Measurements from ENCODE around the gene PLXNA4.

The PLXNA4 gene

DNA sequence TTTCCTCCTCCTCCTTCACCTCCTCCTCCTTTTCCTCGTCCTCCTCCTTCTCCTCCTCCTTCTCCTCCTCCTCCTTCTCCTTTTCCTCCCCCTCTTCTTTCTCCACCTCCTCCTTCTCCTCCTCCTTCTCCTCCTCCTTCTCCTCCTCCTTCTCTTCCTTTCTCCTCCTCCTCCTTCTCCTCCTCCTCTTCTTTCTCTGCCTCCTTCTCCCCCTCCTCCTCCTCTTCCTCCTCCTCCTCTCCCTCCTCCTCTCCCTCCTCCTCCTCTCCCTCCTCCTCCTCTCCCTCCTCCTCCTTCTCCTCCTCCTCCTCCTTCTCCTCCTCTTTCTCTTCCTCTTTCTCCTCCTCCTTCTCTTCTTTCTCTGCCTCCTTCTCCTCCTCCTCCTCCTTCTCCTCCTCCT lies 13.6 kb downstream of the PLXNA4 start:
- Histone ChIP-seq H3K27ac (ENCODE audit: extremely low read depth, low read depth, low read length) (no peak overlapping the region), H3K9me3 (ENCODE audit: control insufficient read depth, insufficient read depth, low read depth, low read length) (no peaks in the 10 kb centered on the region), H3K4me3 (ENCODE audit: low read depth, low read length) (no peak overlapping the region), H3K4me1 (ENCODE audit: control insufficient read depth, insufficient read depth, low read length) (no peaks in the 10 kb centered on the region), H3K36me3 (ENCODE audit: control insufficient read depth in 2 of 2, insufficient read depth in 1 of 2, low read length in 2 of 2) (no peaks in the 10 kb centered on the region)
- TF ChIP-seq, protein P1, sequence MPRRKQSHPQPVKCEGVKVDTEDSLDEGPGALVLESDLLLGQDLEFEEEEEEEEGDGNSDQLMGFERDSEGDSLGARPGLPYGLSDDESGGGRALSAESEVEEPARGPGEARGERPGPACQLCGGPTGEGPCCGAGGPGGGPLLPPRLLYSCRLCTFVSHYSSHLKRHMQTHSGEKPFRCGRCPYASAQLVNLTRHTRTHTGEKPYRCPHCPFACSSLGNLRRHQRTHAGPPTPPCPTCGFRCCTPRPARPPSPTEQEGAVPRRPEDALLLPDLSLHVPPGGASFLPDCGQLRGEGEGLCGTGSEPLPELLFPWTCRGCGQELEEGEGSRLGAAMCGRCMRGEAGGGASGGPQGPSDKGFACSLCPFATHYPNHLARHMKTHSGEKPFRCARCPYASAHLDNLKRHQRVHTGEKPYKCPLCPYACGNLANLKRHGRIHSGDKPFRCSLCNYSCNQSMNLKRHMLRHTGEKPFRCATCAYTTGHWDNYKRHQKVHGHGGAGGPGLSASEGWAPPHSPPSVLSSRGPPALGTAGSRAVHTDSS (tag by site-specific recombination; IDR thresholded peaks at IDR 0.05), result no peak
- TF ChIP-seq ZNF561 (tag by site-specific recombination; IDR thresholded peaks at IDR 0.05; ENCODE audit: borderline replicate concordance) (no peak), ZNF202 (tag by site-specific recombination; IDR thresholded peaks at IDR 0.05; ENCODE audit: borderline replicate concordance) (no peak), ZFP41 (tag by site-specific recombination; IDR thresholded peaks at IDR 0.05; ENCODE audit: borderline replicate concordance) (no peak), ZFP3 (tag by site-specific recombination; IDR thresholded peaks at IDR 0.05; ENCODE audit: low read depth) (no peak), ZNF596 (tag by site-specific recombination; IDR thresholded peaks at IDR 0.05) (no peak)
- TF ChIP-seq, protein P2, sequence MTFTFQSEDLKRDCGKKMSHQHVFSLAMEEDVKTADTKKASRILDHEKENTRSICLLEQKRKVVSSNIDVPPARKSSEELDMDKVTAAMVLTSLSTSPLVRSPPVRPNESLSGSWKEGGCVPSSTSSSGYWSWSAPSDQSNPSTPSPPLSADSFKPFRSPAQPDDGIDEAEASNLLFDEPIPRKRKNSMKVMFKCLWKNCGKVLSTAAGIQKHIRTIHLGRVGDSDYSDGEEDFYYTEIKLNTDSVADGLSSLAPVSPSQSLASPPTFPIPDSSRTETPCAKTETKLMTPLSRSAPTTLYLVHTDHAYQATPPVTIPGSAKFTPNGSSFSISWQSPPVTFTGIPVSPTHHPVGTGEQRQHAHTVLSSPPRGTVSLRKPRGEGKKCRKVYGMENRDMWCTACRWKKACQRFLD (tag by site-specific recombination; IDR thresholded peaks at IDR 0.05), result no peak
- TF ChIP-seq, protein P3, sequence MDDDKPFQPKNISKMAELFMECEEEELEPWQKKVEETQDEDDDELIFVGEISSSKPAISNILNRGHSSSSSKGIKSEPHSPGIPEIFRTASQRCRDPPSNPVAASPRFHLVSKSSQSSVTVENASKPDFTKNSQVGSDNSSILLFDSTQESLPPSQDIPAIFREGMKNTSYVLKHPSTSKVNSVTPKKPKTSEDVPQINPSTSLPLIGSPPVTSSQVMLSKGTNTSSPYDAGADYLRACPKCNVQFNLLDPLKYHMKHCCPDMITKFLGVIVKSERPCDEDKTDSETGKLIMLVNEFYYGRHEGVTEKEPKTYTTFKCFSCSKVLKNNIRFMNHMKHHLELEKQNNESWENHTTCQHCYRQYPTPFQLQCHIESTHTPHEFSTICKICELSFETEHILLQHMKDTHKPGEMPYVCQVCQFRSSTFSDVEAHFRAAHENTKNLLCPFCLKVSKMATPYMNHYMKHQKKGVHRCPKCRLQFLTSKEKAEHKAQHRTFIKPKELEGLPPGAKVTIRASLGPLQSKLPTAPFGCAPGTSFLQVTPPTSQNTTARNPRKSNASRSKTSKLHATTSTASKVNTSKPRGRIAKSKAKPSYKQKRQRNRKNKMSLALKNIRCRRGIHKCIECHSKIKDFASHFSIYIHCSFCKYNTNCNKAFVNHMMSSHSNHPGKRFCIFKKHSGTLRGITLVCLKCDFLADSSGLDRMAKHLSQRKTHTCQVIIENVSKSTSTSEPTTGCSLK (tag by site-specific recombination; IDR thresholded peaks at IDR 0.05), result no peak
- CTCF ChIA-PET, result no interaction called here
- POLR2A ChIA-PET, result no interaction called here

DNA sequence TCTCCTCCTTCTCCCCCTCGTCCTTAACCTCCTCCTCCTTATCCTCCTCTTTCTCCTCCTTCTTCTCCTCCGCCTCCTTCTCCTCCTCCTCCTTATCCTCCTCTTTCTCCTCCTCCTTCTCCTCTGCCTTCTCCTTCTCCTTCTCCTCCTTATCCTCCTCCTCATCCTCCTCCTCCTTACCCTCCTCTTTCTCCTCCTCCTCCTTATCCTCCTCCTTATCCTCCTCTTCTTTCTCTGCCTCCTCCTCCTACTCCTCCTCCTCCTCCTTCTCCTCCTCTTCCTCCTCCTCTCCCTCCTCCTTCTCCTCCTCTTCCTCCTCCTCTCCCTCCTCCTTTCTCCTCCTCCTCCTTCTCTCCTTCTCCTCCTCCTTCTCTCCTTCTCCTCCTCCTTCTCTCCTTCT lies 14.5 kb downstream of the PLXNA4 start:
- Histone ChIP-seq H3K27ac (ENCODE audit: extremely low read depth, low read depth, low read length) (no peak overlapping the region), H3K9me3 (ENCODE audit: control insufficient read depth, insufficient read depth, low read depth, low read length) (no peaks in the 10 kb centered on the region), H3K4me3 (ENCODE audit: low read depth, low read length) (no peak overlapping the region), H3K4me1 (ENCODE audit: control insufficient read depth, insufficient read depth, low read length) (no peaks in the 10 kb centered on the region), H3K36me3 (ENCODE audit: control insufficient read depth in 2 of 2, insufficient read depth in 1 of 2, low read length in 2 of 2) (no peaks in the 10 kb centered on the region)
- ChIA-PET CTCF (no interaction called here), POLR2A (no interaction called here)
- TF ChIP-seq SP3 (tag by site-specific recombination; IDR thresholded peaks at IDR 0.05) (peak; percentile 23; the same call in 1 of the 2 replicates), ZNF76 (tag by site-specific recombination; IDR thresholded peaks at IDR 0.05; ENCODE audit: borderline replicate concordance, low read depth) (no peak)
- TF ChIP-seq, protein P1 (tag by site-specific recombination; IDR thresholded peaks at IDR 0.05), result peak; percentile 54

DNA sequence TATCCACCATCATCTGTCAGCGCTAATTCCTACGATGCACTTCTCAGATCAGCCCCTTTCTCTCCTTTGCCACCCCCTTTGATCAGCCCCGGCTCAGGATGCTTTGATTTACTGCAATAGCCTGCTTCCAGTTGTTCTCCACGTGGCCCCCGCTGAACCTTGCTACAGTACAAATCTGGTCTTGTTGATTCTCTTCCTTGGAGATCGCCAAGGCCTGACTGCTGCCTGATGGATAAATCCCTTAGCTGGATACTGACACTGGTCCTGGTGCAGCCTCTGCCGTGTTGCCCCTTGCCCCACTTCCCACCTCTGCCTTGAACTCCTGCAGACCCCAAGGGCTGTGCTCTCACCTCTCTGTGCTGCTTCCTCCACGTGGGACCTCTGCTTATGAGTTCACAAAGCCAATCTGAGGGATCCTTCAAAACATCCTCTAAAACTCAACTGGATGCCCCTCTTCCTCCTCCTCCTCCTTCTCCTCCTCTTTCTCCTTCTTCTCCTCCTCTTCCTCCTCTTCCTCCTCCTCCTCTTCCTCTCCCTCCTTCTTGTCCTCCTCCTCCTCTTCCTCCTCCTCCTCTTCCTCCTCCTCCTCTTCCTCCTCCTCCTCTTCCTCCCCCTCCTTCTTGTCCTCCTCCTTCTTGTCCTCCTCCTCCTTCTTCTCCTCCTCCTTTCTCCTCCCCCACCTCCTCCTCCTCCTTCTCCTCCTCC lies 15.3 kb downstream of the PLXNA4 start:
- H3K4me3 ChIP-seq (ENCODE audit: low read depth, low read length), result no peak overlapping the region
- TF ChIP-seq, protein P1 (tag by site-specific recombination; IDR thresholded peaks at IDR 0.05), result peak; percentile 92
- TF ChIP-seq ZNF544 (tag by site-specific recombination; IDR thresholded peaks at IDR 0.05), result no peak
- H3K4me1 ChIP-seq (ENCODE audit: control insufficient read depth, insufficient read depth, low read length), result no peaks in the 10 kb centered on the region
- ChIA-PET POLR2A (no interaction called here), CTCF (interaction anchor here (1.2 kb wide), 1 partner anchor 86 kb away, joined by 3 read pairs; no protein-coding TSS in a partner anchor)
- H3K27ac ChIP-seq (ENCODE audit: extremely low read depth, low read depth, low read length), result no peak overlapping the region
- H3K36me3 ChIP-seq (ENCODE audit: control insufficient read depth in 2 of 2, insufficient read depth in 1 of 2, low read length in 2 of 2), result no peaks in the 10 kb centered on the region
- no peaks in the 10 kb centered on the region for H3K9me3 ChIP-seq (ENCODE audit: control insufficient read depth, insufficient read depth, low read depth, low read length)

Data from HEK293 (cell line).